SK-N-SH (cell line): ENCODE results near the gene NFASC. TPM values are rescaled to one million over a fixed set of nuclear protein-coding genes. Genes with fewer than 3 reads are reported as not detected.

Experiments used
- CTCF ChIA-PET: fragments of 300-600, 350-600 bp; formaldehyde crosslinking; extraction: SDS; loops from one replicate; lab custom pipeline; 2021; lab: Yijun Ruan, JAX
- POLR2A ChIA-PET: fragments of 350-600 bp; sonication (Branson Sonifier 250); formaldehyde crosslinking; extraction: SDS; loops from one replicate; lab custom pipeline; 2020; ENCODE audit warnings: antibody characterized with exemption, inconsistent platforms; lab: Yijun Ruan, JAX
- DNase-seq: peaks from one replicate; pipeline ENCODE4 v3.0.0; 2012
- H2AFZ ChIP-seq: fragments of 200-600 bp; sonication (generic); 2 replicates; pipeline ENCODE4 v1.8.1; 2016; ENCODE audit warnings: antibody characterized with exemption, mild to moderate bottlenecking, low read depth
- H3F3A ChIP-seq: fragments of 200-600 bp; sonication (generic); replicated peaks from 2 replicates; pipeline ENCODE3; 2016; ENCODE audit warnings: antibody characterized with exemption, mild to moderate bottlenecking; ENCODE audit not compliant: insufficient read depth
- H3K27ac ChIP-seq, 2 experiments: fragments of 200-500 bp in 1 of 2; fragments of 200-600 bp in 1 of 2; sonication (Bioruptor generic) in 1 of 2; sonication (generic), shearing (Covaris generic) in 1 of 2; 2 replicates each; pipeline versions ENCODE4 v1.5.1 to v1.6.1; 2014 to 2016; ENCODE audit warnings: low read depth in 2 of 2, inconsistent platforms in 1 of 2, low read length in 1 of 2, mild to moderate bottlenecking in 1 of 2, mixed read lengths in 1 of 2
- H3K27me3 ChIP-seq: fragments of 200-600 bp; sonication (generic), shearing (Covaris generic); 2 replicates; pipeline ENCODE4 v1.6.1; 2016; ENCODE audit warnings: mixed run types; ENCODE audit not compliant: insufficient read depth
- H3K36me3 ChIP-seq, 2 experiments: fragments of 200-500 bp in 1 of 2; fragments of 200-600 bp in 1 of 2; sonication (Bioruptor generic) in 1 of 2; sonication (generic) in 1 of 2; replicated peaks in 1 of 2; 2 replicates each; pipeline versions ENCODE3 to v1.5.1; 2014 to 2016; ENCODE audit warnings: low read length in 1 of 2, mild to moderate bottlenecking in 1 of 2; ENCODE audit not compliant: insufficient read depth in 2 of 2, control insufficient read depth in 1 of 2
- H3K4me1 ChIP-seq, 2 experiments: fragments of 200-500 bp in 1 of 2; fragments of 200-600 bp in 1 of 2; sonication (Bioruptor generic) in 1 of 2; sonication (generic), shearing (Covaris generic) in 1 of 2; 2 replicates each; pipeline versions ENCODE4 v1.5.1 to v1.6.1; 2014 to 2016; ENCODE audit warnings: low read depth in 1 of 2, low read length in 1 of 2, mixed run types in 1 of 2; ENCODE audit not compliant: insufficient read depth in 2 of 2, control insufficient read depth in 1 of 2
- H3K4me2 ChIP-seq: fragments of 200-600 bp; sonication (generic), shearing (Covaris generic); 2 replicates; pipeline ENCODE4 v1.6.1; 2017; ENCODE audit warnings: mixed run types
- H3K4me3 ChIP-seq, 2 experiments: fragments of 200-500 bp in 1 of 2; fragments of 200-600 bp in 1 of 2; sonication (Bioruptor generic) in 1 of 2; sonication (generic), shearing (Covaris generic) in 1 of 2; 2 replicates each; pipeline versions ENCODE4 v1.5.1 to v1.8.1; 2014 to 2016; ENCODE audit warnings: low read depth in 2 of 2, inconsistent platforms in 1 of 2, low read length in 1 of 2, mild to moderate bottlenecking in 1 of 2, mixed read lengths in 1 of 2, moderate library complexity in 1 of 2
- H3K79me2 ChIP-seq: fragments of 200-600 bp; sonication (generic); 2 replicates; pipeline ENCODE4 v1.8.1; 2017; ENCODE audit warnings: mild to moderate bottlenecking; ENCODE audit not compliant: insufficient read depth
- H3K9ac ChIP-seq: fragments of 200-600 bp; sonication (generic); 2 replicates; pipeline ENCODE4 v1.6.1; 2017; ENCODE audit warnings: mixed run types
- H3K9me2 ChIP-seq: fragments of 200-600 bp; sonication (generic); 2 replicates; pipeline ENCODE4 v1.6.1; 2017; ENCODE audit warnings: mixed run types
- H3K9me3 ChIP-seq: fragments of 200-600 bp; sonication (generic); 2 replicates; pipeline ENCODE4 v1.6.1; 2017; ENCODE audit warnings: mixed run types, mild to moderate bottlenecking, moderate library complexity
- H4K20me1 ChIP-seq: fragments of 200-600 bp; sonication (generic); 2 replicates; pipeline ENCODE4 v1.6.1; 2017; ENCODE audit warnings: mild to moderate bottlenecking, mixed run types; ENCODE audit not compliant: insufficient read depth
- CTCF ChIP-seq: fragments of 200-600 bp; sonication (generic); IDR thresholded peaks from 2 replicates; pipeline ENCODE4 v1.6.1; 2017; ENCODE audit warnings: antibody characterized with exemption, mild to moderate bottlenecking, moderate library complexity
- ELF1 ChIP-seq: IDR thresholded peaks from 2 replicates; pipeline ENCODE4 v1.4.0; 2012
- FOSL2 ChIP-seq: IDR thresholded peaks from 2 replicates; pipeline ENCODE4 v1.4.0; 2012; ENCODE audit warnings: low read depth, mild to moderate bottlenecking, moderate library complexity, borderline replicate concordance
- FOXJ3 ChIP-seq: sonication (generic); formaldehyde crosslinking; IDR thresholded peaks from 2 replicates; pipeline ENCODE4 v1.5.1; 2020; ENCODE audit warnings: mild to moderate bottlenecking, missing genetic modification reagents
- GABPA ChIP-seq: IDR thresholded peaks from 2 replicates; pipeline ENCODE4 v1.4.0; 2012; ENCODE audit warnings: low read depth, mild to moderate bottlenecking
- MAX ChIP-seq: IDR thresholded peaks from 2 replicates; pipeline ENCODE4 v1.4.0; 2012; ENCODE audit warnings: low read depth
- MEF2A ChIP-seq: IDR thresholded peaks from 2 replicates; pipeline ENCODE4 v1.4.0; 2012; ENCODE audit warnings: low read depth, borderline replicate concordance
- MXI1 ChIP-seq: IDR thresholded peaks from 2 replicates; pipeline ENCODE4 v1.6.1; 2012; ENCODE audit warnings: mild to moderate bottlenecking, low read depth, low read length, improper control_type of control experiment
- NFIC ChIP-seq: IDR thresholded peaks from 2 replicates; pipeline ENCODE4 v1.4.0; 2012; ENCODE audit warnings: borderline replicate concordance
- POLR2AphosphoS5 ChIP-seq: IDR thresholded peaks from 2 replicates; pipeline ENCODE4 v1.6.1; 2012; ENCODE audit warnings: low read depth, low read length
- RAD21 ChIP-seq: IDR thresholded peaks from 2 replicates; pipeline ENCODE4 v1.6.1; 2012; ENCODE audit warnings: mild to moderate bottlenecking, low read length
- RCOR1 ChIP-seq: fragments of 150-350 bp; IDR thresholded peaks from 2 replicates; pipeline ENCODE4 v1.6.1; 2017; ENCODE audit warnings: antibody characterized with exemption, low read length
- RFX5 ChIP-seq: IDR thresholded peaks from 2 replicates; pipeline ENCODE4 v1.6.1; 2012; ENCODE audit warnings: mild to moderate bottlenecking, improper control_type of control experiment, low read length
- SIN3A ChIP-seq: IDR thresholded peaks from 2 replicates; pipeline ENCODE4 v1.6.1; 2012; ENCODE audit warnings: low read depth, mild to moderate bottlenecking, low read length, moderate library complexity, borderline replicate concordance
- TAF1 ChIP-seq: IDR thresholded peaks from 2 replicates; pipeline ENCODE4 v1.6.1; 2012; ENCODE audit warnings: low read depth, mild to moderate bottlenecking, low read length, moderate library complexity, borderline replicate concordance
- TEAD4 ChIP-seq: IDR thresholded peaks from 2 replicates; pipeline ENCODE4 v1.4.0; 2012; ENCODE audit warnings: mild to moderate bottlenecking, borderline replicate concordance; ENCODE audit not compliant: insufficient read depth
- USF2 ChIP-seq: fragments of 150-350 bp; IDR thresholded peaks from 2 replicates; pipeline ENCODE4 v1.6.1; 2017; ENCODE audit warnings: antibody characterized with exemption, low read length, low read depth, borderline replicate concordance
- WGBS: methylation state at CpG from one replicate; pipeline ENCODE4 v1.1.6; 2017; ENCODE audit warnings: low lambda C conversion rate; 5-methylcytosine and 5-hydroxymethylcytosine counted together
- polyA plus RNA-seq, 3 experiments: library from polyadenylated mRNA; depleted of rRNA; stranded (reverse); fragments of >200 nt; gene quantifications; 2 replicates each; pipeline ENCODE4 v1.2.3, GENCODE V29; 2012
- TF ChIP-seq, protein P1 (sequence below): IDR thresholded peaks from 2 replicates; pipeline ENCODE4 v1.4.0; 2012; ENCODE audit warnings: low read depth, borderline replicate concordance

The NFASC gene
- polyA plus RNA-seq, 1 of the 3 experiments (the other 2 are of a cell fraction) = 6.0 TPM

DNA sequence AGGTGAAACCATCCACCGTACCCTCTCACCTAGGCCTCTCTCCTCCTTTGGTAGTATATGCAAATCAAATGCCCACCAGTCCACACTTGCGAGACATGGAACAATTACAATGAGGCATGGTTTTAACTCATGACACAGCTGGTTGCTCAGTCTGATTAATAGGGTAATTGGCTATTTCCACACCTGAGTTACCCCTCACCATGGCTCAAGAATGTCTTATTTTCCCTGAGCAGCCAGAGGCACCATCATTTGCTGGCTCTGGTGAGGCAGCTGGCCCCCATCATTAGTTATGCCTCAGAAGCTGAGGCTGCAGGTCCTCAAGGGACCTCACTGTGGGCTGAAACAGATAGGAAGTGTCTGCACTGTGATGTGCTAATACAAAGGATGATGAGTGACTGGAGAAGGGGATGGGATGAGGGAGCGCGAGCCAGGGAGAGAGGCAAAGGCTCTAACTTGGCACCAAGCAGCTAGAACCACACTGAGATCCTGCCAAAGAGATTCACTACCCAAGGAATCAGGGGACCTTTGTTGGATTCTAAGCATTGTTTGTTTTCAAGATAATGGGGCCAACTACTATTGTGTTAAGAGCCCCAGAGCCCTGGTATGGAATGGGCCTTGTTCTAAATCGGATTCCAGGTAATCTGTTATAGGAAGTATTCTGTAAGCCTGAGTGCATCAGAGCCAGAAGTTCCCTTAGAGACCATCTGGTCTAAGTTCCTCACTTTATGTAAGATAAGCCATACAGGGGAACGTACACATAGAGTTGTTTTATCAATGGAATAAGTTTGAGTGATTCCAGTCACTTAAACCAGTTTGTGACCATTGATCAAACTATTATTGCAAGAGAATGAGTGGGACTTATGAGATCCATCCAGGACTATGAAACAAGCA, 92.3 kb downstream of the NFASC start:
- TF ChIP-seq ELF1 = no peak
- TF ChIP-seq RAD21 = no peak
- TF ChIP-seq CTCF = no peak
- TF ChIP-seq TEAD4 = no peak
- no peak for TF ChIP-seq USF2
- TF ChIP-seq RFX5 = no peak
- TF ChIP-seq, protein P1, sequence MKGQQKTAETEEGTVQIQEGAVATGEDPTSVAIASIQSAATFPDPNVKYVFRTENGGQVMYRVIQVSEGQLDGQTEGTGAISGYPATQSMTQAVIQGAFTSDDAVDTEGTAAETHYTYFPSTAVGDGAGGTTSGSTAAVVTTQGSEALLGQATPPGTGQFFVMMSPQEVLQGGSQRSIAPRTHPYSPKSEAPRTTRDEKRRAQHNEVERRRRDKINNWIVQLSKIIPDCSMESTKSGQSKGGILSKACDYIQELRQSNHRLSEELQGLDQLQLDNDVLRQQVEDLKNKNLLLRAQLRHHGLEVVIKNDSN = no peak
- no peak for TF ChIP-seq NFIC
- TF ChIP-seq FOXJ3 = no peak
- TF ChIP-seq FOSL2 = no peak
- TF ChIP-seq MAX = no peak
- no peak for TF ChIP-seq GABPA
- no peak for TF ChIP-seq MEF2A
- no peak for TF ChIP-seq TAF1
- TF ChIP-seq MXI1 = no peak
- TF ChIP-seq SIN3A = no peak
- TF ChIP-seq RCOR1 = no peak
- TF ChIP-seq POLR2AphosphoS5 = no peak
- WGBS = 72% methylated on average over 6 of the region's 6 CpGs
- CTCF ChIA-PET = interaction anchor here (0.8 to 4.2 kb wide), 6 partner anchors 12 to 398 kb away, joined by 3 to 24 read pairs (median 6); no protein-coding TSS in a partner anchor

More for the DNA sequence above, 92.3 kb downstream of the NFASC start:
- Histone ChIP-seq H3K36me3 (no peaks in the 10 kb centered on the region), H3K79me2 (no peaks in the 10 kb centered on the region), H4K20me1 (no peaks in the 10 kb centered on the region), H2AFZ (no peak overlapping the region), H3K9ac (no peak overlapping the region), H3K9me2 (no peaks in the 10 kb centered on the region), H3K4me3 (no peak overlapping the region), H3K9me3 (no peaks in the 10 kb centered on the region), H3K27me3 (no peaks in the 10 kb centered on the region; the same call in 1 of the 2 replicates), H3K4me2 (no peak overlapping the region), H3F3A (no peaks in the 10 kb centered on the region), H3K27ac (no peak overlapping the region), H3K4me1 (no peaks in the 10 kb centered on the region; a peak in 1 of 4 replicates)
- no peak for DNase-seq
- POLR2A ChIA-PET = no interaction called here
